Aorta (tissue), 5 donors: Measurements from ENCODE around the gene GALNT10. TPM values are rescaled to one million over a fixed set of nuclear protein-coding genes. Genes with fewer than 3 reads are reported as not detected.

ENCODE experiments used
- ATAC-seq: fragments of 200-7000 bp; cut with Tn5 transposase; one replicate; pipeline ENCODE4 v1.9.1; 2022; ENCODE audit warnings: moderate library complexity; ENCODE audit not compliant: low FRiP score
- DNase-seq, 2 donors: peaks; one replicate each; pipeline ENCODE4 v3.0.0-alpha.2; 2020
- H3K27ac ChIP-seq, 2 donors: one replicate each; pipeline ENCODE4 v1.5.1; 2013; ENCODE audit warnings: low read length in 2 of 2, mild to moderate bottlenecking in 2 of 2, moderate library complexity in 2 of 2, control low read depth in 1 of 2, inconsistent platforms in 1 of 2, low read depth in 1 of 2
- H3K27me3 ChIP-seq, 2 donors: one replicate each; pipeline ENCODE4 v1.6.1; 2013; ENCODE audit warnings: control low read depth in 1 of 2, low read length in 1 of 2, mild to moderate bottlenecking in 1 of 2, moderate library complexity in 1 of 2; ENCODE audit not compliant: insufficient read depth in 2 of 2, control insufficient read depth in 1 of 2
- H3K36me3 ChIP-seq, 2 donors: one replicate each; pipeline ENCODE4 v1.6.1; 2013; ENCODE audit warnings: control low read depth in 1 of 2, low read length in 1 of 2, mild to moderate bottlenecking in 1 of 2; ENCODE audit not compliant: insufficient read depth in 2 of 2, control insufficient read depth in 1 of 2
- H3K4me1 ChIP-seq, 2 donors: one replicate each; pipeline ENCODE4 v1.6.1; 2013; ENCODE audit warnings: low read length in 2 of 2, control low read depth in 1 of 2, mild to moderate bottlenecking in 1 of 2, moderate library complexity in 1 of 2; ENCODE audit not compliant: insufficient read depth in 2 of 2, control insufficient read depth in 1 of 2
- H3K4me3 ChIP-seq, 2 donors: one replicate each; pipeline ENCODE4 v1.5.1; 2013; ENCODE audit warnings: low read length in 2 of 2, control low read depth in 1 of 2, mild to moderate bottlenecking in 1 of 2
- H3K9me3 ChIP-seq: one replicate; pipeline ENCODE4 v1.6.1; 2013; ENCODE audit warnings: mild to moderate bottlenecking, low read length; ENCODE audit not compliant: control insufficient read depth
- WGBS, 2 donors: extraction: QIAGEN DNeasy Blood & Tissue Kit; methylation state at CpG; one replicate each; pipeline ENCODE4 v1.1.7; 2013; 5-methylcytosine and 5-hydroxymethylcytosine counted together
- intact Hi-C, 2 donors: fragments of 100-400 bp; cut with DNase I; formaldehyde crosslinking; loops; one replicate each; pipeline versions ENCODE4 v1.14.2 to v1.15.0; 2022
- polyA plus RNA-seq, 2 donors: library from polyadenylated mRNA; stranded (reverse); fragments of 200-250 nt; gene quantifications; one replicate each; pipeline ENCODE4 v1.2.3, GENCODE V29; 2013
- total RNA-seq, 2 donors: library from RNA; stranded (reverse); fragmentation: NEBNext Ultra II Directional; extraction: Animal tissue kit (Norgen Biotek cat#: 25700); gene quantifications; one replicate each; pipeline ENCODE4 v1.2.1, GENCODE V29; 2021
- donor health status: healthy with polysubstance abuse.
- donor health status: Bipolar disorder and iron deficiency.
- donor health status: DM: no; HTN: no; CAD: no.
- donor health status: DM: no; HTN: no; CAD: no.
- donor health status: DM: yes; HTN: yes; CAD: no.

GALNT10 gene
- total and polyA plus RNA-seq, 4 donors: 9.1 to 44.2 (median 26.7) TPM

DNA sequence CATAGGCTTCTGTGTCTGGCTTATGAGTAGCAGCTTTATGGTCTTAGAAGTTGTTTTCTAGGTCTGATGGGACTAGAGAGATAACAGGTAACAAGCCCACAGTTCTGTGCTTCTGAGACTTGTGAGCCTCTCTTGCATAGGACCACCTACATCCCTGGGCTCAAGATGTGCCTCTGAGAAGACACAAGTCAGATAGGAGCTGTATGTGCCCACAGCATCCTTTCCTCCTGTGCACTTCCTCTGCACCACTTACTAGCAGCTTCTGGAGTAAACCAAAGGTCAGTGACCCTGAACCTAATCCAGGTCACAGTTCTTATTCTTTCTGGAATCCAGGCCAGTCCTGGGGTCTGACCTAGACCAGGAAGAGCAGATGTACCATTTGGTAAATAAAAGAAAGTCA is 40.0 kb downstream of the GALNT10 start:
- Histone ChIP-seq H3K4me3 (no peak overlapping the region), H3K4me1 (peaks cover 0 to 2% of the 10 kb centered on the region in 2 donors), H3K9me3 (no peaks in the 10 kb centered on the region), H3K27me3 (no peaks in the 10 kb centered on the region), H3K27ac (no peak overlapping the region), H3K36me3 (no peaks in the 10 kb centered on the region)
- ATAC-seq: no peak
- DNase-seq: no peak
- intact Hi-C loops: no loop called here

DNA sequence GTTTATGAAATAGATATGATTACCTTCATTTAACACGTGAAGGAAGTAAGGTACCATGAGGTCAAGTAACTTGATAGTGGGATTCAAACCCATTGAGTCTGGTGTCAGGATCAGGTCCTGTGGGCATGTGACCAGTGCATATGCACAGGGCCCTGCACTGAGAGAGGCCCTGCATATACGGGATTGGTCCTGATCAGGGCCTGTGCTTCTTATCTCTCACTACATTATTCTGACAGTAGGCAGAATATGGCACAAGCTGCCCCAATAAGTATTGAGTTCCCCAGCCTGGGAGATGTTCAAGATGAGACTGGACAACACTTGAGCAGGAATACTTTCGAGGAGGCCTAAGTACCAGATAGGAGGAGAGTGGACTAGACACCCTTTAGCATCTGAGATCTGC is 44.0 kb downstream of the GALNT10 start:
- whole genome bisulfite sequencing, 2 donors: 93% methylated on average over 3 of the region's 3 CpGs
- Histone ChIP-seq H3K27me3 (no peaks in the 10 kb centered on the region), H3K9me3 (no peaks in the 10 kb centered on the region), H3K4me1 (peaks cover 0 to 2% of the 10 kb centered on the region in 2 donors), H3K4me3 (no peak overlapping the region), H3K36me3 (no peaks in the 10 kb centered on the region), H3K27ac (no peak overlapping the region)
- intact Hi-C loops: no loop called here
- ATAC-seq: no peak
- DNase-seq: no peak

DNA sequence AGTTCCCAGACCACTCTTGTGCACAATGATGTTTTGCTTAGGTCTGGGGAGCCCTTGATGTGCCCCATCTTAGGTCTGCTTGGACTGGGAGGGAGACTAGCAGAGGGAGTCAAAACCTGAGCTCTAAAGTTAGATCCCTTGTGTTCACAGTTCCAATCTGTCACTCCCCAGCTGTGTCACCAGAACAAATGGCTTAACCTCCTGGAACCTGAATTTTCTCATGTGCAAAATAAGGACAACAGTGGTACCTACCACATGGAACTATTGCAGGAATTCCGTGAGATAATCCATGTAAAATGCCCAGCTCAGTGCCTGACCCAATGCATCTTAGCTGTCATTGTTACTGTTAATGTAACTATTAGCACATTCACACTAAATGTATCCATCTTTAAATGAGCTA is 45.5 kb downstream of the GALNT10 start:
- no peak overlapping the region for H3K4me3 ChIP-seq
- 87 to 91% methylated on average over 1 of the region's 1 CpG for WGBS, 2 donors
- H3K27ac ChIP-seq: no peak overlapping the region
- intact Hi-C loops: no loop called here
- no peak for ATAC-seq
- no peaks in the 10 kb centered on the region for H3K27me3 ChIP-seq
- no peaks in the 10 kb centered on the region for H3K9me3 ChIP-seq
- H3K4me1 ChIP-seq: peaks cover 0 to 2% of the 10 kb centered on the region in 2 donors
- no peak for DNase-seq
- H3K36me3 ChIP-seq: no peaks in the 10 kb centered on the region

DNA sequence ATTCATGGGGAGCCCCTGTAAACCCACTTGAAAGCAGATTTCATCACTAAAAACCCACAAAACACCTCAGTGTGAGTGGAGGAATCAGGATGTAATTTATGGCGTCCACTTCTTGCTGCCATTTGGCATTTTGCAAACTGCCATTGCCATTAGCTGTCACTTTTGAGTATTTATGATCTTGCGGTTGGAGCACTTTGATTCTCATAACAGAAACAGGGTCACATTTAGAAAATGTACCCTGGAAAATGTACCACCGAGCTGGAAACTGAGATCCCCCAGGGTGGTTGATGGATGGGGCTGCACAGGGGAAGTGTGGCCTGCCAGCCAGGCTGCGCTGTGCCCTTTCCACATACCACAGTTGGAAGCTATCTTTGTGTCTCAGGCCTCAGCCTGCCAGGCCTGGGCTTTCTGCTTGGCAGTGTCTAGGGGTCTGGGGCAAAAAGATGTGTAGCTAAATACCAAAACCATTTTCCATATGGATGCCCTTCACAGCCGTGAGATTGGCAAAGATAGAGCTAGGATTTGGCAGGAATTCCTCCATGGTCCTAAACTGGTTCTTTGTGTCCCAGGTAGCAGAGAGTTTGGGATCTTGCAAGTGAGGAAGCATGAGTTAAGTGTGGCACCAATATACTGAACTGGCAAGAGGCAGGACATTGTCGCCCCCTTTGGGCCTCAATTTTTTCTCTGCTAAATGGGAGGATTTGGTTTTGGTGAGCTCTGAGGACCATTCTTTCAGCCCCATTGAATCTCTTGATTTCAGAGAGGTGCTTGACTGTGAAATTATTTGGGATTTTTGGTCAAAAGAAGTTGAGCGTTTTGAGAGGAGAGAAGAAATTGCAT is 46.2 kb downstream of the GALNT10 start:
- no peaks in the 10 kb centered on the region for H3K4me1 ChIP-seq
- H3K36me3 ChIP-seq: no peaks in the 10 kb centered on the region
- ATAC-seq (no peak), DNase-seq (no peak)
- WGBS, 2 donors: 78 to 86% methylated on average over 7 of the region's 7 CpGs
- H3K4me3 ChIP-seq: no peak overlapping the region
- no peak overlapping the region for H3K27ac ChIP-seq
- no peaks in the 10 kb centered on the region for H3K27me3 ChIP-seq
- no peaks in the 10 kb centered on the region for H3K9me3 ChIP-seq
- intact Hi-C loops: no loop called here

DNA sequence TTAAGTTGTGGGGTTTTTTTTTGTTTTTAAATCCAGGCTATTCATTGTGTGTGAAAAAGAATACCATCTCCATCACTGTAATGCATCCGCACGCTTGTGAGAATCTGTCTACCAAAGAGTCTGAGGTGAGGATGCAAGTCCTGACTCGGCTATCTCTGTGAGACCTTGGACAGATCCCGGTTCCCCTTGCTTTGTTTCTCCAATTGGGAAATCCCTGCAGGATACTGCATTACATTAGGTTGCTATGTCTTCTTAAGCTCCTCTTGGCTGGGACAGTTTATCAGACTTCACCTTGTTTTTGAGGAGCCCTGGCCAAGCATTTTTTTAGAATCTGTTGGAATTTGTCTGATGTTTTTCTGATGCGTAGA is 46.8 kb downstream of the GALNT10 start:
- Histone ChIP-seq H3K36me3 (no peaks in the 10 kb centered on the region), H3K4me3 (no peak overlapping the region), H3K9me3 (no peaks in the 10 kb centered on the region), H3K27me3 (no peaks in the 10 kb centered on the region), H3K4me1 (no peaks in the 10 kb centered on the region), H3K27ac (no peak overlapping the region)
- no peak for DNase-seq
- intact Hi-C loops: no loop called here
- no peak for ATAC-seq
- 96 to 97% methylated on average over 5 of the region's 5 CpGs for WGBS, 2 donors

DNA sequence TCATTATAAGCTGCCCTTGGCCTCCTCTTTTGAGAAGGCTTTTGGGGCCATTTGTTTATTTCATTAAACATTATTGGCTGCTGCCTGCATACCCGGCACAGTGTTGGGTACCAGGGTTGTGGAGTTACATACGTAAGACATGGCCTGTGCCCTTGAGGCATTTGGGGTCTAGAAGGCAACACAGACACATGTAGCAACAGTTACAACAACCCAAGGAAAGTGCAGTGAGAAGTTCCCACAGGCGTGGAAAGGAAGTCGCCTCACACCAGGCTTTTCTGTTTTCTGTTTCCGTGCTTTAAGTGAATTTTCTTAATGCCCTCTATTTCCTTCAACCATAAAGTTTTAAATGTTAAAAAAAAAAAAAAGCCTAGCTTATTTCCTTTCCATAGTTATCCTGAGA is 47.4 kb downstream of the GALNT10 start:
- Histone ChIP-seq H3K36me3 (no peaks in the 10 kb centered on the region), H3K4me3 (no peak overlapping the region), H3K27ac (no peak overlapping the region), H3K9me3 (no peaks in the 10 kb centered on the region), H3K4me1 (no peaks in the 10 kb centered on the region), H3K27me3 (no peaks in the 10 kb centered on the region)
- DNase-seq: no peak
- ATAC-seq: no peak
- intact Hi-C loops: no loop called here
- WGBS, 2 donors: 93 to 97% methylated on average over 5 of the region's 5 CpGs

DNA sequence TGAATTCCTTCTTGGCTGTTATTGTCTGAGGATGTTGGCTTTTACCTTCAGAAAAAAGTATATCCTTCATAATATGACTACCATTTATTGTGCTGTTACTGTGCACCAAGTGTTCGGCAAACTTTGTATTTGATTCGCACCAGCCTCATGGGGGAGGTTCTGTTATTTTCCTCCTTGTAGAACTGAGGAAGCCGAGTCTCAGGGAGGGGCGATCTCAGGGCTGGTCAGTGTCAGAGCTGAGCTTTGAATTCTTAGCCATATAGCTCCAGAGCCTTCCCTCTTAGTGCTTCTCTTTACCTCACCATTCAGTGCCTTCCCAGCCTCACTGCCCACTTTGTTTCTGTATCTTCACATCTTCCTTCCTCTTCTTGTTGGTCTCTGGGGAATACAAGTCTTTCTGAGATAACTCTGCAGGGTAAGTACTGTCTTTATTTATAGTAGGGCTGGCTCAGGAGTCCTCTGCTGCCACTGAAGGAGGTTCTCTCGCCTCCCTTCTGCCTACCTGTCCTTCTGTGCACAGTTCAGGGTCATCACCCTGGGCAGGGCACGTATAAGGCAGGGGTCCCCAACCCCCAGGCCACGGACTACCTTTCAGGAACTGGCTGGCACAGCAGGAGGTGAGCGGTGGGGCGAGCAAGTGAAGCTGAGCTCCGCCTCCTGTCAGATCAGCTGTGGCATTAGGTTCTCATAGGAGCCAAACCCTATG is 48.4 kb downstream of the GALNT10 start:
- Histone ChIP-seq H3K4me3 (no peak overlapping the region), H3K36me3 (no peaks in the 10 kb centered on the region), H3K27ac (no peak overlapping the region), H3K9me3 (no peaks in the 10 kb centered on the region), H3K27me3 (no peaks in the 10 kb centered on the region), H3K4me1 (no peaks in the 10 kb centered on the region)
- intact Hi-C loops: no loop called here
- ATAC-seq (no peak), DNase-seq (no peak)
- WGBS, 2 donors: 83 to 87% methylated on average over 10 of the region's 10 CpGs

DNA sequence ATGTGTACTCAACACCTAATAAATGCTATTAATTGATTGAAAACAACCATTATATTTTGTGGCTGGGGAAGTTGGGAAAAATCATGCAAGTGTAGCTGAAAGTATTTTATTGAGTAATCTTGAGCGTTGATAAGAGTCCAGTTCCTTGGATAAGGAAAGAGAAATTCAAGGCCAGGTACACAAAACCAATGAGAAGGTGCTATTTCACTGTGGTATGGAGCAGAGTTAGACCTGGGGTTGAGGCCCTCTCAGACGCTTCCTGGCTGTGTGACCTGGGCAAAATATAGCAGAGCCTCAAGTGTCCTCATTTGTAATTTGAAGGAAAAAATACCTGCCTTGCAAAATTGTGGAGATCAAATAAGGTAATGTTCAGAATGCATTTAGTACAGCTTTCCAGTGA is 50.1 kb downstream of the GALNT10 start:
- H3K9me3 ChIP-seq: no peaks in the 10 kb centered on the region
- no peaks in the 10 kb centered on the region for H3K27me3 ChIP-seq
- no peaks in the 10 kb centered on the region for H3K4me1 ChIP-seq
- no peak for DNase-seq
- intact Hi-C loops: no loop called here
- H3K36me3 ChIP-seq: no peaks in the 10 kb centered on the region
- H3K27ac ChIP-seq: no peak overlapping the region
- WGBS, 2 donors: 90 to 93% methylated on average over 2 of the region's 2 CpGs
- no peak overlapping the region for H3K4me3 ChIP-seq
- no peak for ATAC-seq

DNA sequence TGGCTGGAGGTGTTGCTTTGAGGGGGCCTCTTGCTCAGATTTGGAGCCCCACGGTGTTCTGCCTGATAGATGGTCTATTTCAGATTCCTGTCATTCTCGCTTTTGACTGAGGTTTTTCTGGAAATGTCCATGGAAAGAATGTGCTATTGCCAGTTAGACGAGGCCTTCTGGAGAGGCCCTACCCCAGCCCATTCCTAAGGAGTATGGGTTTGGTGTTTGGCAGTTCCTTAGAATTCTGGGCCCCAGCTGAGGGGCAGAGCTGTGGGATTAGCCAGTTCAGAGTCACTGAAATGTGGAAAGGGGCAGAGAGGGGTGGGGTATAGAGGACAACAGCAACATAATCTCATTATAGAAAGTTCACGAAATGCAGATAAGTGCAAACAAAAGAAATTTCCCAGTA is 50.5 kb downstream of the GALNT10 start:
- H3K9me3 ChIP-seq: no peaks in the 10 kb centered on the region
- no peaks in the 10 kb centered on the region for H3K27me3 ChIP-seq
- 67 to 69% methylated on average over 4 of the region's 4 CpGs for WGBS, 2 donors
- no peak overlapping the region for H3K4me3 ChIP-seq
- no peaks in the 10 kb centered on the region for H3K36me3 ChIP-seq
- H3K4me1 ChIP-seq: no peaks in the 10 kb centered on the region
- intact Hi-C loops: no loop called here
- H3K27ac ChIP-seq: no peak overlapping the region
- ATAC-seq (no peak), DNase-seq (no peak)
